A549 (cell line): Measurements from ENCODE around the gene GDPD3.

Experiments used
- BHLHE40 ChIP-seq: IDR thresholded peaks from 2 replicates; pipeline ENCODE4 v1.6.1; 2012; ENCODE audit warnings: low read depth, low read length, inconsistent platforms
- CHD2 ChIP-seq: fragments of 150-350 bp; IDR thresholded peaks from 2 replicates; pipeline ENCODE4 v1.6.1; 2014; ENCODE audit warnings: low read length; ENCODE audit not compliant: partially characterized antibody
- HOXA7 ChIP-seq: fragments of 250-450 bp; sonication (Bioruptor Pico); IDR thresholded peaks from 2 replicates; pipeline ENCODE4 v1.5.0; 2020; ENCODE audit warnings: mild to moderate bottlenecking, moderate library complexity
- KDM1A ChIP-seq: fragments of 200-600 bp; sonication (generic); IDR thresholded peaks from 2 replicates; pipeline ENCODE4 v1.6.1; 2016; ENCODE audit warnings: low read depth, mild to moderate bottlenecking
- NR3C1 ChIP-seq: fragments of >200 bp; sonication (Bioruptor Twin); formaldehyde crosslinking; IDR thresholded peaks from 3 replicates; pipeline ENCODE4 v1.6.1; 2017
- POLR2A ChIP-seq: IDR thresholded peaks from 2 replicates; pipeline ENCODE4 v1.6.1; 2012; ENCODE audit warnings: mild to moderate bottlenecking, low read length
- RAD21 ChIP-seq, 2 experiments: fragments of >200 bp in 1 of 2; sonication (Bioruptor Twin) in 1 of 2; formaldehyde crosslinking in 1 of 2; IDR thresholded peaks in 1 of 2; conservative IDR thresholded peaks in 1 of 2; 2 replicates in 1 of 2; 3 replicates in 1 of 2; pipeline ENCODE4 v1.6.1; 2012 to 2018; ENCODE audit warnings: inconsistent platforms in 1 of 2
- TF ChIP-seq, protein P1 (sequence below): fragments of >200 bp; sonication (Bioruptor Twin); formaldehyde crosslinking; IDR thresholded peaks from 3 replicates; pipeline ENCODE4 v1.5.1; 2016
- TF ChIP-seq, protein P2 (sequence below): fragments of 200-600 bp; sonication (generic); IDR thresholded peaks from 2 replicates; pipeline ENCODE4 v1.6.1; 2016; ENCODE audit warnings: antibody characterized with exemption, mild to moderate bottlenecking, moderate library complexity

DNA sequence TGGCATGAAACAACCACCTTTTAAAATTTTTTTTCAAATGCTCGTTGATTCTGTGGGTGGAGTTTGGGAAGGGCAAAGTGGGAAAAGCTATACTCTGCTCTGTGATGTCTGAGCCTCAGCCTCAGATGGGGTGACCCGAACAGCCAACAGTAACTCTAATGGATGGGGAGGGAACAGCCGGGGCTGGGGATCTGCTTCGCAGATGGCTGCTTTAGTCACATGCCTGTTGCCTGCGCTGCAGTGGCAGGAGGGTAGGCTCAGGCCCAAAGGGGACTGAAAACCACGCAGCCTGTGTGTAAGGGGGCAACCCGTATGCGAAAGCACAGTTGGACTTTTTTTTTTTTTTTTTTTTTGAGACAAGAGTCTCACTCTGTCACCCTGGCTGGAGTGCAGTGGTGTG lies 24.6 kb upstream of the GDPD3 start:
- TF ChIP-seq POLR2A (no peak), RAD21 (conservative IDR thresholded peaks at IDR 0.05 in 1 of 2, IDR thresholded peaks at IDR 0.05 in 1 of 2) (no peak), HOXA7 (no peak), NR3C1 (no peak), BHLHE40 (no peak), KDM1A (no peak), CHD2 (no peak)
- TF ChIP-seq, protein P1, sequence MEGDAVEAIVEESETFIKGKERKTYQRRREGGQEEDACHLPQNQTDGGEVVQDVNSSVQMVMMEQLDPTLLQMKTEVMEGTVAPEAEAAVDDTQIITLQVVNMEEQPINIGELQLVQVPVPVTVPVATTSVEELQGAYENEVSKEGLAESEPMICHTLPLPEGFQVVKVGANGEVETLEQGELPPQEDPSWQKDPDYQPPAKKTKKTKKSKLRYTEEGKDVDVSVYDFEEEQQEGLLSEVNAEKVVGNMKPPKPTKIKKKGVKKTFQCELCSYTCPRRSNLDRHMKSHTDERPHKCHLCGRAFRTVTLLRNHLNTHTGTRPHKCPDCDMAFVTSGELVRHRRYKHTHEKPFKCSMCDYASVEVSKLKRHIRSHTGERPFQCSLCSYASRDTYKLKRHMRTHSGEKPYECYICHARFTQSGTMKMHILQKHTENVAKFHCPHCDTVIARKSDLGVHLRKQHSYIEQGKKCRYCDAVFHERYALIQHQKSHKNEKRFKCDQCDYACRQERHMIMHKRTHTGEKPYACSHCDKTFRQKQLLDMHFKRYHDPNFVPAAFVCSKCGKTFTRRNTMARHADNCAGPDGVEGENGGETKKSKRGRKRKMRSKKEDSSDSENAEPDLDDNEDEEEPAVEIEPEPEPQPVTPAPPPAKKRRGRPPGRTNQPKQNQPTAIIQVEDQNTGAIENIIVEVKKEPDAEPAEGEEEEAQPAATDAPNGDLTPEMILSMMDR = no peak
- TF ChIP-seq, protein P2, sequence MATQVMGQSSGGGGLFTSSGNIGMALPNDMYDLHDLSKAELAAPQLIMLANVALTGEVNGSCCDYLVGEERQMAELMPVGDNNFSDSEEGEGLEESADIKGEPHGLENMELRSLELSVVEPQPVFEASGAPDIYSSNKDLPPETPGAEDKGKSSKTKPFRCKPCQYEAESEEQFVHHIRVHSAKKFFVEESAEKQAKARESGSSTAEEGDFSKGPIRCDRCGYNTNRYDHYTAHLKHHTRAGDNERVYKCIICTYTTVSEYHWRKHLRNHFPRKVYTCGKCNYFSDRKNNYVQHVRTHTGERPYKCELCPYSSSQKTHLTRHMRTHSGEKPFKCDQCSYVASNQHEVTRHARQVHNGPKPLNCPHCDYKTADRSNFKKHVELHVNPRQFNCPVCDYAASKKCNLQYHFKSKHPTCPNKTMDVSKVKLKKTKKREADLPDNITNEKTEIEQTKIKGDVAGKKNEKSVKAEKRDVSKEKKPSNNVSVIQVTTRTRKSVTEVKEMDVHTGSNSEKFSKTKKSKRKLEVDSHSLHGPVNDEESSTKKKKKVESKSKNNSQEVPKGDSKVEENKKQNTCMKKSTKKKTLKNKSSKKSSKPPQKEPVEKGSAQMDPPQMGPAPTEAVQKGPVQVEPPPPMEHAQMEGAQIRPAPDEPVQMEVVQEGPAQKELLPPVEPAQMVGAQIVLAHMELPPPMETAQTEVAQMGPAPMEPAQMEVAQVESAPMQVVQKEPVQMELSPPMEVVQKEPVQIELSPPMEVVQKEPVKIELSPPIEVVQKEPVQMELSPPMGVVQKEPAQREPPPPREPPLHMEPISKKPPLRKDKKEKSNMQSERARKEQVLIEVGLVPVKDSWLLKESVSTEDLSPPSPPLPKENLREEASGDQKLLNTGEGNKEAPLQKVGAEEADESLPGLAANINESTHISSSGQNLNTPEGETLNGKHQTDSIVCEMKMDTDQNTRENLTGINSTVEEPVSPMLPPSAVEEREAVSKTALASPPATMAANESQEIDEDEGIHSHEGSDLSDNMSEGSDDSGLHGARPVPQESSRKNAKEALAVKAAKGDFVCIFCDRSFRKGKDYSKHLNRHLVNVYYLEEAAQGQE = no peak
